Small intestine (tissue), 7 donors: ENCODE measurements around the gene SUDS3. TPM values are rescaled to one million over a fixed set of nuclear protein-coding genes. Genes with fewer than 3 reads are reported as not detected.
A peak's percentile ranks its signal among the peaks of the same experiment; 100 is the strongest.

Experiments used
- DNase-seq, 2 donors: peaks; one replicate each; pipeline versions ENCODE4 v3.0.0 to v3.0.0-alpha.2; 2013
- FAIRE-seq: peaks from 2 replicates; lab custom pipeline; 2012; peaks lifted over from hg19 to GRCh38; lab: Jason Lieb, UNC
- H3K27ac ChIP-seq, 3 donors: one replicate each; pipeline ENCODE4 v1.5.1; 2013; ENCODE audit warnings: low read length in 2 of 3, mild to moderate bottlenecking in 2 of 3, control low read depth in 1 of 3, inconsistent platforms in 1 of 3, low read depth in 1 of 3, moderate library complexity in 1 of 3
- H3K27me3 ChIP-seq, 3 donors: one replicate each; pipeline ENCODE4 v1.6.1; 2013; ENCODE audit warnings: low read length in 3 of 3, inconsistent platforms in 1 of 3; ENCODE audit not compliant: control insufficient read depth in 3 of 3, insufficient read depth in 3 of 3
- H3K36me3 ChIP-seq, 3 donors: one replicate each; pipeline ENCODE4 v1.6.1; 2013; ENCODE audit warnings: low read length in 3 of 3, inconsistent platforms in 1 of 3, low read depth in 1 of 3, mild to moderate bottlenecking in 1 of 3, moderate library complexity in 1 of 3; ENCODE audit not compliant: control insufficient read depth in 3 of 3, insufficient read depth in 2 of 3
- H3K4me1 ChIP-seq, 3 donors: one replicate each; pipeline ENCODE4 v1.6.1; 2013; ENCODE audit warnings: low read length in 2 of 3, inconsistent platforms in 1 of 3, low read depth in 1 of 3, mild to moderate bottlenecking in 1 of 3, moderate library complexity in 1 of 3; ENCODE audit not compliant: control insufficient read depth in 3 of 3, insufficient read depth in 2 of 3
- H3K4me3 ChIP-seq, 3 donors: one replicate each; pipeline ENCODE4 v1.5.1; 2013; ENCODE audit warnings: low read length in 3 of 3, control low read depth in 1 of 3, inconsistent platforms in 1 of 3, low read depth in 1 of 3, mild to moderate bottlenecking in 1 of 3, moderate library complexity in 1 of 3
- H3K9me3 ChIP-seq, 2 donors: one replicate each; pipeline ENCODE4 v1.6.1; 2013; ENCODE audit warnings: low read depth in 1 of 2, low read length in 1 of 2; ENCODE audit not compliant: control insufficient read depth in 2 of 2, insufficient read depth in 1 of 2
- WGBS, 3 donors: extraction: QIAGEN DNeasy Blood & Tissue Kit; methylation state at CpG; one replicate each; pipeline ENCODE4 v1.1.7; 2013; 5-methylcytosine and 5-hydroxymethylcytosine counted together
- polyA plus RNA-seq, 4 donors: library from polyadenylated mRNA; stranded (reverse) in 3 of 4; unstranded in 1 of 4; fragments of 200-250 nt in 3 of 4; fragments of 120-200 nt in 1 of 4; gene quantifications; one replicate each; pipeline versions ENCODE4 v1.2.1 to v1.2.3, GENCODE V29; 2013
- donor health status: healthy with polysubstance abuse.
- donor health status: control.
- donor health status: control.
- donor health status: Bipolar disorder and iron deficiency.
- donor health status: healthy.

Gene SUDS3
- polyA plus RNA-seq, 4 donors: 8.4 to 33.6 (median 15.4) TPM

DNA sequence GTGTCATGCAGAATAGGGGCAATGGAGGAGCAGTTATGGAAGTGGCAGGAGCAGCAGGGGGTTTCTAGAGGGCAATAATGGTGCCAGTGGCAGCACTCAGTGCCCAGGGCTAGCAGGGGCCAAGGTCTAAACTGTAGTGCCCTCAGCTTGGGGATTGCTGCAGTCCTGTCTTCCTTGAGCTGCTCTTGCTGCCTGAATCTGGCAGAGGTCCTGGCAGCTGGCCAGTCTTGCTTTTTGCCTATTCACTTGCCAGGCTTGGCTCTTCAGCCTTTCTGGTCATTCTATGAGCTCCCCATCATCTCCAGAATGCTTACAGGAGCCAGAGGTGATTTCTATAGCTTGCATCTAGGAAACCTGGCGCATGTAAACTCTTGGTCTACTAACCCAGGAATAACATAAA, 72.0 kb downstream of the SUDS3 start:
- no peak for FAIRE-seq
- WGBS, 3 donors: 92 to 100% (median 95%) methylated on average over 1 of the region's 1 CpG
- DNase-seq: no peak
- Histone ChIP-seq H3K27me3 (peaks cover 0 to 4% (median 0%) of the 10 kb centered on the region in 3 donors), H3K4me1 (no peaks in the 10 kb centered on the region), H3K9me3 (no peaks in the 10 kb centered on the region), H3K36me3 (no peaks in the 10 kb centered on the region), H3K27ac (no peak overlapping the region), H3K4me3 (no peak overlapping the region)

DNA sequence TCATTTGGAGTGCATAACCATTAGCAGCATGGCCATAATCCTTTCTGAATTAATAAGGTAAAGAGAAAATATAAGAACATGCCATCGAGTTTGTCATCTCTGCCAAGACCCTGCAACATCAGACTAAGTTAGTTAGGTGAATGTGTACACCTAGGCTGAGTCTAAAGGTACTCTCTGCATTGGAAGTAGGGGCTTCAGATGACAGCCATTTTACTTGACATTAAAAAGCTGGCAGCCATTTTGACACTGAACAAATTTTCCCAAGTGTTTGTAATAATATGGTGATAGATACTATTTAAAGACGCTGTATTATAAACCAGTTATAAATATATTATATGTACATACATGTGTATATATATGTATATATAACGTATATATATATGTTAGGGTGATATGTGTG, 79.0 kb downstream of the SUDS3 start:
- Histone ChIP-seq H3K36me3 (no peaks in the 10 kb centered on the region), H3K9me3 (no peaks in the 10 kb centered on the region), H3K4me3 (no peak overlapping the region), H3K27ac (no peak overlapping the region), H3K27me3 (peaks cover 0 to 2% (median 0%) of the 10 kb centered on the region in 3 donors), H3K4me1 (no peaks in the 10 kb centered on the region)
- FAIRE-seq (no peak), DNase-seq (no peak)
- WGBS, 3 donors: 61 to 76% (median 66%) methylated on average over 3 of the region's 3 CpGs

DNA sequence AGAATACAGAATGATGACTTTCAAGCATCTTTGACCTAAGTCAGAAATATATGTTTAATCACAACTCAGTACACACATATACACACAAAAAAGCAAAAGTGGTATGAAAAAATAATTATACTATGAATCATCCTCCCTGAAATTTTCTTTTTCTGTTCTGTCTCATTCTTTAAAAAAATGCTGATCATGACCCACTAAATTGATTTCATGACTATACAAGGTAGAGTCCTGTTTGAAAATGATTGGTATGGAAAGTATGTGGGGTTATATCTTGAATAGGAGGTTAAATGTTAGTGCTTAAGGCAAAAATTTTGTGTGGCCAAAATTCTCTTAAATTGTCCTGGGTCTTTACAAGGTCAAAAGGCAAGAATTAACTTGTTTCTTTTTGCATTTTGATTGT, 80.4 kb downstream of the SUDS3 start:
- no peak overlapping the region for H3K27ac ChIP-seq
- no peak overlapping the region for H3K4me3 ChIP-seq
- no peak for DNase-seq
- no peaks in the 10 kb centered on the region for H3K36me3 ChIP-seq
- no peaks in the 10 kb centered on the region for H3K4me1 ChIP-seq
- H3K9me3 ChIP-seq: no peaks in the 10 kb centered on the region
- FAIRE-seq: no peak
- peaks cover 0 to 1% (median 0%) of the 10 kb centered on the region in 3 donors for H3K27me3 ChIP-seq

DNA sequence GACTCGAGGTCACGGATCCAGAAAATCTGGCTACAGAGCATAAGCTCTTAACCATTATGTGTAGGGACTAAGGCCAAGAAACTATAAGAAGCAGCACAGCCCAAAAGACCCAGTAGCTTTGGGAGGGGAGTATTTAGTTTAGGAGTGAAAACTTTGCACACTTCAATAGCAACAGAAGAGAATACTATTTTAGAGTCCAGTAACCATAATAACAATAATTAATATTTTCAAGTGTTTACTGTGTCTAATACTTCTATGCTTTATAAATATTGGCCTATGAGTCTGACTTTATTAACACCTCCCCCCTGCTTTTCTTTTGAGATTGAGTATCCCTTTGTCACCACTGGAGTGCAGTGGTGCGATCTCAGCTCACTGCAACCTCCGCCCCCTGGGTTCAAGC, 82.8 kb downstream of the SUDS3 start:
- Histone ChIP-seq H3K27me3 (no peaks in the 10 kb centered on the region), H3K27ac (no peak overlapping the region), H3K4me1 (no peaks in the 10 kb centered on the region), H3K36me3 (no peaks in the 10 kb centered on the region), H3K9me3 (no peaks in the 10 kb centered on the region), H3K4me3 (no peak overlapping the region)
- FAIRE-seq (no peak), DNase-seq (no peak)
- 89 to 93% (median 92%) methylated on average over 4 of the region's 4 CpGs for WGBS, 3 donors

DNA sequence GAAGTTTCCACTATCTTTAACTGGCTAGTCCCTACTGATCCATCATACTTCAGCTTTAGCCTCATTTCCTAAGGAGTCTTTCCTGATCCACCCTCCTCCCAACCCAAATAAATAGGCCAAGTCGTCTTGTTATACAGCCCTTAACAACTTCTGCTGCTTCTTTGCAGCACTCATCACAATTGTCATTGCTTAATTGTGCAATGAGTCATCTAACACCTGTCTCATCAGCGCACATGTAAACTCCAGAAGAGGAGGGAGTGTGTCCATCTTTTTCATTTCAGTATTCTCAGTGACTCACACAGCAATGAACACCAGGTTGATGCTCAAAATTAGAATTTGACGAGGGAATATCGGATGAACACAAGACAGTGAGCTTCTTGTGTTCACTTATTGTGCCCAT, 87.3 kb downstream of the SUDS3 start:
- FAIRE-seq: no peak
- H3K36me3 ChIP-seq: no peaks in the 10 kb centered on the region

DNA sequence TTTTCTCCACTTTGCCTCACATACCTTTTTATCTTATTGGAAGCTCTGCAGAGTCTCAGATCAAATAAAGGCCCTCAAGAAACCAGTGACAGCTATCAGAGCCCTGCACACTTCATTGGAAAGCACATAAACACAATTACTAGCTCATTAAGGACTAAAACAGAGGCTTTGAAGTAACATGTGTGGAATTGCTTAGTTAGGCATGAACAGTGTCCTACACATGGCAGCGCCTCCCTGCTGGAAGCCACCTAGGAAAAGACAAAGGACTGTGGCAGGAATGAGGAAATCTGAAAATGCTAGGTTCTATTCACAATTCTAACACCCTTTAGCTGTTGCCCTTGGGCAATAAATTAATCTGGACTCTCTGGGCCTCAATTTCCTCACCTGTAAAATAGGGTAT, 89.4 kb downstream of the SUDS3 start:
- no peak overlapping the region for H3K4me3 ChIP-seq
- DNase-seq (no peak), FAIRE-seq (no peak)
- no peaks in the 10 kb centered on the region for H3K4me1 ChIP-seq
- H3K27me3 ChIP-seq: no peaks in the 10 kb centered on the region
- 80 to 93% (median 88%) methylated on average over 1 of the region's 1 CpG for WGBS, 3 donors
- no peaks in the 10 kb centered on the region for H3K9me3 ChIP-seq
- H3K36me3 ChIP-seq: no peaks in the 10 kb centered on the region
- H3K27ac ChIP-seq: no peak overlapping the region

More for the DNA sequence above, 87.3 kb downstream of the SUDS3 start:
- Histone ChIP-seq H3K4me3 (no peak overlapping the region), H3K9me3 (no peaks in the 10 kb centered on the region), H3K27ac (no peak overlapping the region), H3K4me1 (no peaks in the 10 kb centered on the region), H3K27me3 (no peaks in the 10 kb centered on the region)
- WGBS, 3 donors: 59 to 78% (median 69%) methylated on average over 4 of the region's 4 CpGs
- peak in 1 of 2 donors; percentile 0 for DNase-seq

Other genes starting within 250 kb of the SUDS3 start
- 1,000 to 10,000 TPM in 2 of 4 donors, 100 to 1,000 TPM in 2; 253 to 2,607 (median 794) TPM for gene PEBP1, start 240.4 kb upstream of the SUDS3 start, polyA plus RNA-seq
- gene TAOK3, start 3.6 kb upstream of the SUDS3 start, polyA plus RNA-seq: 10 to 100 TPM; 24.1 to 38.1 (median 35.6) TPM